Glutamatergic neuron (in vitro differentiated cells): ENCODE results near the gene SSBP3. TPM values are rescaled to one million over a fixed set of nuclear protein-coding genes. Genes with fewer than 3 reads are reported as not detected.

Experiments
- DNase-seq: peaks from one replicate; pipeline ENCODE4 v3.0.0; 2022
- H3K27ac Mint-ChIP-seq: one replicate; pipeline ENCODE4 v1.8.0; 2020; ENCODE audit warnings: mild to moderate bottlenecking, mixed read lengths, inconsistent platforms; ENCODE audit not compliant: unreplicated experiment
- H3K27me3 Mint-ChIP-seq: one replicate; pipeline ENCODE4 v1.8.0; 2020; ENCODE audit warnings: mild to moderate bottlenecking, moderate library complexity, mixed read lengths, inconsistent platforms; ENCODE audit not compliant: unreplicated experiment
- H3K36me3 Mint-ChIP-seq: one replicate; pipeline ENCODE4 v1.8.0; 2020; ENCODE audit warnings: mild to moderate bottlenecking, mixed read lengths, inconsistent platforms; ENCODE audit not compliant: unreplicated experiment
- H3K4me1 Mint-ChIP-seq: one replicate; pipeline ENCODE4 v1.8.0; 2020; ENCODE audit warnings: mild to moderate bottlenecking, low read depth, mixed read lengths, inconsistent platforms; ENCODE audit not compliant: unreplicated experiment
- H3K4me3 Mint-ChIP-seq: one replicate; pipeline ENCODE4 v1.8.0; 2020; ENCODE audit warnings: mild to moderate bottlenecking, mixed read lengths, inconsistent platforms; ENCODE audit not compliant: unreplicated experiment
- H3K9me3 Mint-ChIP-seq: one replicate; pipeline ENCODE4 v1.8.0; 2020; ENCODE audit warnings: mild to moderate bottlenecking, moderate library complexity, mixed read lengths, inconsistent platforms; ENCODE audit not compliant: unreplicated experiment
- total RNA-seq: library from RNA; stranded (reverse); fragmentation: NEBNext Ultra II Directional; extraction: Animal tissue kit (Norgen Biotek cat#: 25700); gene quantifications from one replicate; pipeline ENCODE4 v1.2.1, GENCODE V29; 2021; ENCODE audit not compliant: unreplicated experiment
- TF ChIP-seq, protein P1 (sequence below): fragments of 200-600 bp; sonication (generic); IDR thresholded peaks from one replicate; pipeline ENCODE4 v1.5.0; 2021; ENCODE audit not compliant: partially characterized antibody, unreplicated experiment

SSBP3 gene
- total RNA-seq, 1 donor from 2014 or later = 608 TPM

- Mint-ChIP-seq H3K4me3 (no peak overlapping the region), H3K9me3 (peaks cover 42% of the 10 kb centered on the region)
- no peak for DNase-seq
Measured at GRCh38 chr1:54230507-54231339, 175.5 kb downstream of the SSBP3 start.

GRCh38 chr1:54229281-54229891 is 176.8 kb downstream of the SSBP3 start:
- Mint-ChIP-seq H3K27me3 (peaks cover 31% of the 10 kb centered on the region), H3K27ac (peak overlapping the region; percentile 84), H3K9me3 (peaks cover 44% of the 10 kb centered on the region), H3K4me1 (peaks cover 34% of the 10 kb centered on the region), H3K36me3 (peaks cover 9% of the 10 kb centered on the region), H3K4me3 (no peak overlapping the region)
- TF ChIP-seq, protein P1, sequence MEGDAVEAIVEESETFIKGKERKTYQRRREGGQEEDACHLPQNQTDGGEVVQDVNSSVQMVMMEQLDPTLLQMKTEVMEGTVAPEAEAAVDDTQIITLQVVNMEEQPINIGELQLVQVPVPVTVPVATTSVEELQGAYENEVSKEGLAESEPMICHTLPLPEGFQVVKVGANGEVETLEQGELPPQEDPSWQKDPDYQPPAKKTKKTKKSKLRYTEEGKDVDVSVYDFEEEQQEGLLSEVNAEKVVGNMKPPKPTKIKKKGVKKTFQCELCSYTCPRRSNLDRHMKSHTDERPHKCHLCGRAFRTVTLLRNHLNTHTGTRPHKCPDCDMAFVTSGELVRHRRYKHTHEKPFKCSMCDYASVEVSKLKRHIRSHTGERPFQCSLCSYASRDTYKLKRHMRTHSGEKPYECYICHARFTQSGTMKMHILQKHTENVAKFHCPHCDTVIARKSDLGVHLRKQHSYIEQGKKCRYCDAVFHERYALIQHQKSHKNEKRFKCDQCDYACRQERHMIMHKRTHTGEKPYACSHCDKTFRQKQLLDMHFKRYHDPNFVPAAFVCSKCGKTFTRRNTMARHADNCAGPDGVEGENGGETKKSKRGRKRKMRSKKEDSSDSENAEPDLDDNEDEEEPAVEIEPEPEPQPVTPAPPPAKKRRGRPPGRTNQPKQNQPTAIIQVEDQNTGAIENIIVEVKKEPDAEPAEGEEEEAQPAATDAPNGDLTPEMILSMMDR = no peak
- no peak for DNase-seq

More at GRCh38 chr1:54230507-54231339, 175.5 kb downstream of the SSBP3 start:
- H3K4me1 Mint-ChIP-seq = peaks cover 26% of the 10 kb centered on the region
- TF ChIP-seq, protein P1 = no peak
- peaks cover 9% of the 10 kb centered on the region for H3K36me3 Mint-ChIP-seq
- peak overlapping the region; percentile 34 for H3K27ac Mint-ChIP-seq
- H3K27me3 Mint-ChIP-seq = peaks cover 27% of the 10 kb centered on the region

DNA sequence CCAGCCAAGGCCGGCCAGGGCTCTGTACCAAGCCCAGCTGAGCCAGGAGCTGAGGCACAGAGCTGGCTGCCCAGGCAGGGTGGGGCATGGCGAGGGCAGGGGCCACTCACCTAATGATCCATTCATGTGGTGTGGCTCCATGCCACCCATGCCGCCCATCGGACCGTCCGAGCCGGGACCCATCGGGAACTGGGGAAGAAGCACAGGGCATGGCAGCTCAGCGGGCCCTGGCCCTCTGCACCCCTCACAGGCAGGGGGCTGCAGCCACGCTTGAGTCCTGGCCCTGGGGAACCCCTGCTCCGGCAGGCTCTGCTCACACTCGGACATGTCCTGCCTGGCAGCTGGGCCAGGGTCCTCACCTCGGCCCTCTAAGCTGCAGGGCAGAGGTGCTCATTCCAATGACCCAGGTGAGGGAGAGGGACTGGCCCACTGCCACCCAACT is 177.5 kb downstream of the SSBP3 start:
- no peak overlapping the region for H3K27ac Mint-ChIP-seq
- peaks cover 38% of the 10 kb centered on the region for H3K27me3 Mint-ChIP-seq
- no peak for DNase-seq
- TF ChIP-seq, protein P1 = no peak
- peaks cover 9% of the 10 kb centered on the region for H3K36me3 Mint-ChIP-seq
- H3K9me3 Mint-ChIP-seq = peaks cover 47% of the 10 kb centered on the region
- no peak overlapping the region for H3K4me3 Mint-ChIP-seq
- peaks cover 37% of the 10 kb centered on the region for H3K4me1 Mint-ChIP-seq

DNA sequence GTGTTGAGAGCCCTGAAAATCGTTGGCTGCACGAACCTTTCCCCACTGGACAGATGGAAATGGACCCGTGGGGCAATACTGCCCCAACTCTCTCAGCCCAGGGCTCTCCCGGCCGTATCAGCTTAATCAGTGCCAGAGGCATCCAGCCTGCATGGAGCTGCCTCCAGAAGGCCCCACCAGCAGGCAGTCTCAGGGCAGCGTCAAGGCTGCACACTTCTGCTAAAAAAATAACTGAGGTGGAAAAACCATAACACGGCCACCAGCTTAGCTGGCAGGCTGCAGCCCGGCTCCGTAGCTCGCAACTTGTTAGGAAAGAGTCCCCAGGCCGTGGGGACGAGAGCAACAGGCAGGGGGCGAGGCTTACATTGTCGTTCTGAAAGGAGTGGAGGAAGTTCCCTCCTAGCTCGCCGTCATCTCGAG is 178.3 kb downstream of the SSBP3 start:
- H3K36me3 Mint-ChIP-seq = peaks cover 9% of the 10 kb centered on the region
- DNase-seq = no peak
- peak overlapping the region; percentile 43 for H3K4me3 Mint-ChIP-seq
- TF ChIP-seq, protein P1 = no peak
- H3K9me3 Mint-ChIP-seq = peaks cover 47% of the 10 kb centered on the region
- peaks cover 42% of the 10 kb centered on the region for H3K27me3 Mint-ChIP-seq
- peak overlapping the region; percentile 87 for H3K27ac Mint-ChIP-seq
- H3K4me1 Mint-ChIP-seq = peaks cover 38% of the 10 kb centered on the region
